Renal cortex interstitium (tissue), 3 donors: ENCODE measurements around the gene CX3CR1. TPM values are rescaled to one million over a fixed set of nuclear protein-coding genes. Genes with fewer than 3 reads are reported as not detected.

Experiments
- polyA plus RNA-seq, 3 donors: library from polyadenylated mRNA; unstranded; fragments of 120-200 nt; gene quantifications; one replicate each; pipeline ENCODE4 v1.2.1, GENCODE V29; 2013; ENCODE audit not compliant: insufficient read length in 3 of 3

Gene CX3CR1
- polyA plus RNA-seq, 3 donors = 1.7 to 5.3 (median 3.4) TPM

Other genes starting within 250 kb of the CX3CR1 start
- gene SCN11A, start 228.1 kb downstream of the CX3CR1 start, polyA plus RNA-seq = 1 to 10 TPM in 2 of 3 donors, under 1 TPM in 1; 0.66 to 1.4 (median 1.0) TPM
- gene WDR48, start 228.0 kb downstream of the CX3CR1 start, polyA plus RNA-seq = 100 to 1,000 TPM in 1 of 3 donors, 10 to 100 TPM in 2; 82.4 to 104 (median 90.7) TPM
- gene GORASP1, start 172.4 kb downstream of the CX3CR1 start, polyA plus RNA-seq = 10 to 100 TPM; 60.8 to 73.9 (median 66.3) TPM
- gene TTC21A, start 172.4 kb downstream of the CX3CR1 start, polyA plus RNA-seq = 10 to 100 TPM in 1 of 3 donors, 1 to 10 TPM in 2; 8.4 to 20.2 (median 9.3) TPM
- 10 to 100 TPM in 1 of 3 donors, 1 to 10 TPM in 2; 8.9 to 11.8 (median 9.8) TPM for gene CSRNP1, start 126.4 kb downstream of the CX3CR1 start, polyA plus RNA-seq
- under 1 TPM; 0.11 to 0.14 (median 0.11) TPM for gene XIRP1, start 87.4 kb downstream of the CX3CR1 start, polyA plus RNA-seq
- not detected for gene CCR8, start 49.7 kb upstream of the CX3CR1 start, polyA plus RNA-seq
- 10 to 100 TPM; 33.4 to 34.8 (median 33.8) TPM for gene SLC25A38, start 103.3 kb upstream of the CX3CR1 start, polyA plus RNA-seq
- 1,000 to 10,000 TPM; 1,356 to 1,593 (median 1,511) TPM for gene RPSA, start 126.7 kb upstream of the CX3CR1 start, polyA plus RNA-seq
- under 1 TPM; 0.16 to 0.36 (median 0.17) TPM for gene MOBP, start 187.6 kb upstream of the CX3CR1 start, polyA plus RNA-seq